ENCODE results near the gene PIK3C2G. TPM values are rescaled to one million over a fixed set of nuclear protein-coding genes. Genes with fewer than 3 reads are reported as not detected.

Gene PIK3C2G
- total RNA-seq, 1 donor from 2014 or later: 4.6 TPM

GRCh38 chr12:18358077-18358476 lies 96.8 kb downstream of the PIK3C2G start:
- no peaks in the 10 kb centered on the region for H3K4me1 Mint-ChIP-seq (ENCODE audit: unreplicated experiment)
- no peaks in the 10 kb centered on the region for H3K27me3 Mint-ChIP-seq
- no peak for DNase-seq (ENCODE audit: extremely low spot score, unreplicated experiment)
- H3K36me3 Mint-ChIP-seq: peaks cover 8% of the 10 kb centered on the region
- peaks cover 4% of the 10 kb centered on the region for H3K9me3 Mint-ChIP-seq
- TF ChIP-seq CTCF (conservative IDR thresholded peaks at IDR 0.05): no peak
- no peak overlapping the region for H3K27ac Mint-ChIP-seq
- H3K4me3 Mint-ChIP-seq: no peak overlapping the region

DNA sequence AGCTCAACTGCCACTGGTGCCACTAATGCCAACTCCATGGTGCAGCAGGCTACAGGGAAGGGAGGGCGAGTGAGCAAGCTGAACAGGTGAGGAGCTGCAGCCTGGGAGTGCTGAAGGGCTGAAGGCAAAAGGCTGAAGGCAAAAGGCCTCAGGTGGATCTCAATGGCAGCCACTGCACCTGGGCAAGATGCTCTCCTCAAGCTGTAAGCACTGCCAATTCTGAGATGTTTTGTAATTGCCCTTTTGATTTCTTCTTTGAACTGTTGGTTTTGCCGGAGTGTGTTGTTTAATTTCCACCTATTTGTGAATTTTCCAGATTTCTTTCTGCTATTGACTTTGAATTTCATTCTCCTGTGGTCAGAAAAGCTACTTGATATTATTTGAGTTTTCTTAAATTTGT lies 97.6 kb downstream of the PIK3C2G start:
- DNase-seq (ENCODE audit: extremely low spot score, unreplicated experiment): no peak
- H3K4me1 Mint-ChIP-seq (ENCODE audit: unreplicated experiment): no peaks in the 10 kb centered on the region
- H3K27ac Mint-ChIP-seq: no peak overlapping the region
- H3K9me3 Mint-ChIP-seq: peaks cover 8% of the 10 kb centered on the region
- H3K4me3 Mint-ChIP-seq: no peak overlapping the region
- H3K36me3 Mint-ChIP-seq: peaks cover 16% of the 10 kb centered on the region
- no peaks in the 10 kb centered on the region for H3K27me3 Mint-ChIP-seq
- no peak for TF ChIP-seq CTCF (conservative IDR thresholded peaks at IDR 0.05)

DNA sequence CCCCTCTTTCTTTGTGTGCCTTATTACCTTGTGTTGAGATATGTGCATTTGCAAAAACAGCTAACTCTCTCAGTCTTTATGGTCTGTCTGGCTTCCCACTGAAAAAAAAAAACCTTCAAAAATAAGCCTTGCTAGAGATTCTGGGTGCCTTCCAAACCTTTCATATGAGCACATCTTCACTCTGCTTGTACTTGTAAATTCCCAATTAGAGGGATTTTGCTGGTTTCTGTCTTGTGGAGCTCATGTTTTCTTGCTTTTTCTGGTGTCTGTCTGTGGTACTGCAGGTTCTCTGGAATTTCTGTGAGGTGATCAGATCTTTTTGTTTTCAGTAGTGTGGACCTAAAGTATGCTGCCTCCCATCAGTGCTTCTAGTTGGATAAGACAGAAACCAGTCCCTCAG lies 100.1 kb downstream of the PIK3C2G start:
- TF ChIP-seq CTCF (conservative IDR thresholded peaks at IDR 0.05): peak; percentile 40
- DNase-seq (ENCODE audit: extremely low spot score, unreplicated experiment): no peak
- Mint-ChIP-seq H3K27me3 (no peaks in the 10 kb centered on the region), H3K4me1 (ENCODE audit: unreplicated experiment) (no peaks in the 10 kb centered on the region), H3K27ac (no peak overlapping the region), H3K36me3 (peaks cover 23% of the 10 kb centered on the region), H3K9me3 (peaks cover 8% of the 10 kb centered on the region), H3K4me3 (no peak overlapping the region)

DNA sequence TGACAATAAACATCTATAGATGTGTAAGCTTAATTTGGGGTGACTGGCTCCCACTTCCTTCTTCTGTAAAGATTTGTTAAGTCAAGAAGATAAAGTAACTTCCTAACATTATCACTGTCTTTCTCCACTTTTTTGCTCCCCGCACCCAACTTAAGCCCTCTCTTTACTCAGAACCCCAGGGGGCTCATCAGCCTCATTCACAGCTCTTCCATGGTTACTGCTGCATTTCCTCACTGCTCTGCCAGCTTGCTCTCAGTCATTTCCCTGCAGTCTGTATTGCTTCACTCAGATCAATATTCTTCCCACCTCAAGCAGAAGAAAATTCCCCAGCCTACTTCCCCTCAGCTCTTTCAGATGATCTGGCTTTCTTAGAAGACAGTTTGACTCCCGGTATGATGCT lies 102.0 kb downstream of the PIK3C2G start:
- TF ChIP-seq CTCF (conservative IDR thresholded peaks at IDR 0.05): no peak
- H3K36me3 Mint-ChIP-seq: peaks cover 23% of the 10 kb centered on the region
- H3K27ac Mint-ChIP-seq: no peak overlapping the region
- peaks cover 8% of the 10 kb centered on the region for H3K9me3 Mint-ChIP-seq
- no peak overlapping the region for H3K4me3 Mint-ChIP-seq
- no peaks in the 10 kb centered on the region for H3K27me3 Mint-ChIP-seq
- DNase-seq (ENCODE audit: extremely low spot score, unreplicated experiment): no peak
- no peaks in the 10 kb centered on the region for H3K4me1 Mint-ChIP-seq (ENCODE audit: unreplicated experiment)

DNA sequence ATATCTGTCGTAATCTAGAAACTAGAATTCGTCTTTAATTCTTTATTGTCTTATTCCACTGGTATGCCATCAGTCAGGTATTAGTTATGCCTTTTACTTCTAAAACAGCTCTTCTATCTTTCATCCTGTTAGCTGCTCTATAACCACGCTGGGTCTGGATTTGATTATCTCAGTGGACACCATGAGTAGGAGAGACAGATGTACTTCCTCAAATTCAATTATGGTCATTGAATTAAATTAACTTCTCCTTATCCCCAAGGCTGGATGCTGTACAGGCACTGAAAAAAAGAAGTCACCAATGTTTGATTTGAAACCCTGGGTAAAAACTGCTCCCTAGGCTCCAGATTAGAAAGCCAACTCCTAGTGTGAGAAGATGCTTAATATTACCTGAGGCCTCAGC lies 107.3 kb downstream of the PIK3C2G start:
- no peaks in the 10 kb centered on the region for H3K4me1 Mint-ChIP-seq (ENCODE audit: unreplicated experiment)
- no peak for TF ChIP-seq CTCF (conservative IDR thresholded peaks at IDR 0.05)
- no peak for DNase-seq (ENCODE audit: extremely low spot score, unreplicated experiment)
- H3K36me3 Mint-ChIP-seq: peaks cover 15% of the 10 kb centered on the region
- H3K27ac Mint-ChIP-seq: no peak overlapping the region
- no peaks in the 10 kb centered on the region for H3K27me3 Mint-ChIP-seq
- H3K4me3 Mint-ChIP-seq: no peak overlapping the region
- peaks cover under 1% of the 10 kb centered on the region for H3K9me3 Mint-ChIP-seq

DNA sequence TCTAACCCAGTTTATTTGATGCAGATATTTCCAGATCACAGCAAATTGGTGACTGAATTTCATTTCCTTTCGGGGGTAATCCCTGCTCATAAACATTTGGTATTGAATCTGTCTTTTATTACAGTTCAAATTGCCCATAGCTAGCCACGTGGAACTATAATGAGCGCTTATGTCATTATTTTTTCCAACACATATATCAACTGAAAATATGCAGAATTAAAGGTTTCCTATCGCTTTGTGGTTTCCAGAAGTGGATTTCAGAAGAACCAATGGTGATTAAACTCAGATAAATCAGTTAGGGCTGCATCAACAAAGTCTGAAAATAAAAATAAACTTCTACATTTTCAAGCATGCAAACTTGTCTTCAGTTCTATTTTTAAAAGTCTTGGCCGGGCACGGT lies 111.9 kb downstream of the PIK3C2G start:
- H3K27me3 Mint-ChIP-seq: no peaks in the 10 kb centered on the region
- no peak overlapping the region for H3K4me3 Mint-ChIP-seq
- no peak overlapping the region for H3K27ac Mint-ChIP-seq
- H3K36me3 Mint-ChIP-seq: peaks cover 14% of the 10 kb centered on the region
- DNase-seq (ENCODE audit: extremely low spot score, unreplicated experiment): no peak
- TF ChIP-seq CTCF (conservative IDR thresholded peaks at IDR 0.05): no peak
- H3K9me3 Mint-ChIP-seq: no peaks in the 10 kb centered on the region
- no peaks in the 10 kb centered on the region for H3K4me1 Mint-ChIP-seq (ENCODE audit: unreplicated experiment)
